CD4-positive, CD25-positive, alpha-beta regulatory T cell (primary cell): ENCODE data around the gene HS3ST4. TPM values are rescaled to one million over a fixed set of nuclear protein-coding genes. Genes with fewer than 3 reads are reported as not detected.
"Not testable (repeated sequence)": the region's sequence is repeated elsewhere in the genome, so short reads cannot be mapped to it uniquely, and the experiment has no call there.

ENCODE experiments used
- ATAC-seq, 2 donors: fragments of 150-1000 bp; cut with Tn5 transposase; one replicate each; pipeline ENCODE4 v1.10.0; 2021; ENCODE audit warnings: low read depth in 2 of 2, moderate number of reproducible peaks in 2 of 2, moderate library complexity in 1 of 2
- DNase-seq, 3 donors: peaks; one replicate each; pipeline versions ENCODE4 v3.0.0 to v3.0.0-alpha.2; 2012 to 2022; ENCODE audit warnings: mixed read lengths in 1 of 3
- H3K27ac ChIP-seq: one replicate; pipeline ENCODE4 v1.7.0; 2013; ENCODE audit warnings: mild to moderate bottlenecking, low read length; ENCODE audit not compliant: insufficient read depth, poor library complexity, severe bottlenecking
- H3K27me3 ChIP-seq: one replicate; pipeline ENCODE4 v1.7.0; 2013; ENCODE audit warnings: low read length; ENCODE audit not compliant: control insufficient read depth, insufficient read depth
- H3K36me3 ChIP-seq: one replicate; pipeline ENCODE4 v1.7.0; 2013; ENCODE audit warnings: mild to moderate bottlenecking, low read length, moderate library complexity; ENCODE audit not compliant: control insufficient read depth, insufficient read depth
- H3K4me1 ChIP-seq: 2 replicates; pipeline ENCODE4 v1.7.0; 2013; ENCODE audit warnings: mild to moderate bottlenecking, low read length; ENCODE audit not compliant: insufficient read depth, control insufficient read depth, poor library complexity, severe bottlenecking
- H3K4me3 ChIP-seq: one replicate; pipeline ENCODE4 v1.7.0; 2013; ENCODE audit warnings: low read depth, mild to moderate bottlenecking, low read length, moderate library complexity
- H3K9me3 ChIP-seq, 2 experiments: 1 replicate in 1 of 2; 2 replicates in 1 of 2; pipeline ENCODE4 v1.7.0; 2013; ENCODE audit warnings: low read length in 2 of 2, mild to moderate bottlenecking in 1 of 2, moderate library complexity in 1 of 2; ENCODE audit not compliant: control insufficient read depth in 2 of 2
- H3K27ac Mint-ChIP-seq, 3 donors: one replicate each; pipeline ENCODE4 v1.8.0; 2020 to 2022; ENCODE audit warnings: mild to moderate bottlenecking in 3 of 3, mixed read lengths in 3 of 3, moderate library complexity in 2 of 3
- H3K27me3 Mint-ChIP-seq: one replicate; pipeline ENCODE4 v1.8.0; 2022; ENCODE audit warnings: mild to moderate bottlenecking, mixed read lengths
- H3K36me3 Mint-ChIP-seq: one replicate; pipeline ENCODE4 v1.8.0; 2020; ENCODE audit warnings: mixed read lengths
- H3K4me1 Mint-ChIP-seq, 4 donors: one replicate each; pipeline ENCODE4 v1.8.0; 2020 to 2022; ENCODE audit warnings: mixed read lengths in 4 of 4, mild to moderate bottlenecking in 1 of 4
- H3K4me3 Mint-ChIP-seq, 4 donors: one replicate each; pipeline ENCODE4 v1.8.0; 2020 to 2022; ENCODE audit warnings: mild to moderate bottlenecking in 4 of 4, mixed read lengths in 4 of 4, moderate library complexity in 3 of 4
- H3K9me3 Mint-ChIP-seq, 7 donors: one replicate each; pipeline ENCODE4 v1.8.0; 2020 to 2022; ENCODE audit warnings: mixed read lengths in 7 of 7, mild to moderate bottlenecking in 3 of 7, moderate library complexity in 2 of 7
- polyA plus RNA-seq, 4 donors: library from polyadenylated mRNA; unstranded; fragments of 300-500 nt; fragmentation: Illumina TruSeq; gene quantifications; one replicate each; pipeline ENCODE4 v1.2.3, GENCODE V29; 2021
- total RNA-seq: library from RNA; stranded (reverse); gene quantifications from one replicate; pipeline ENCODE4 v1.2.3, GENCODE V29; 2022

HS3ST4 gene
- total and polyA plus RNA-seq, 5 donors from 2014 or later = not detected

- Mint-ChIP-seq H3K27me3 (no peaks in the 10 kb centered on the region), H3K4me3 (no peak overlapping the region), H3K27ac (no peak overlapping the region), H3K9me3 (peaks cover 0 to 2% (median 0%) of the 10 kb centered on the region in 7 donors), H3K4me1 (no peaks in the 10 kb centered on the region), H3K36me3 (no peaks in the 10 kb centered on the region)
- H3K9me3 ChIP-seq = no peaks in the 10 kb centered on the region
- H3K27me3 ChIP-seq = no peaks in the 10 kb centered on the region
- DNase-seq = no peak
- ATAC-seq = no peak
- no peaks in the 10 kb centered on the region for H3K4me1 ChIP-seq
- no peaks in the 10 kb centered on the region for H3K36me3 ChIP-seq
- H3K4me3 ChIP-seq = no peak overlapping the region
- no peak overlapping the region for H3K27ac ChIP-seq
These were observed 79.5 kb downstream of the HS3ST4 start for GRCh38 chr16:25771216-25771615.

GRCh38 chr16:25771812-25772568, 80.2 kb downstream of the HS3ST4 start:
- no peak overlapping the region for H3K4me3 Mint-ChIP-seq
- peaks cover 0 to 2% (median 0%) of the 10 kb centered on the region in 7 donors for H3K9me3 Mint-ChIP-seq
- H3K9me3 ChIP-seq = no peaks in the 10 kb centered on the region
- ATAC-seq = no peak
- H3K4me3 ChIP-seq = no peak overlapping the region
- no peaks in the 10 kb centered on the region for H3K36me3 ChIP-seq
- H3K27me3 ChIP-seq = no peaks in the 10 kb centered on the region
- H3K4me1 ChIP-seq = no peaks in the 10 kb centered on the region
- H3K36me3 Mint-ChIP-seq = no peaks in the 10 kb centered on the region
- no peaks in the 10 kb centered on the region for H3K4me1 Mint-ChIP-seq
- H3K27ac Mint-ChIP-seq = no peak overlapping the region
- no peak overlapping the region for H3K27ac ChIP-seq
- H3K27me3 Mint-ChIP-seq = no peaks in the 10 kb centered on the region
- no peak for DNase-seq

DNA sequence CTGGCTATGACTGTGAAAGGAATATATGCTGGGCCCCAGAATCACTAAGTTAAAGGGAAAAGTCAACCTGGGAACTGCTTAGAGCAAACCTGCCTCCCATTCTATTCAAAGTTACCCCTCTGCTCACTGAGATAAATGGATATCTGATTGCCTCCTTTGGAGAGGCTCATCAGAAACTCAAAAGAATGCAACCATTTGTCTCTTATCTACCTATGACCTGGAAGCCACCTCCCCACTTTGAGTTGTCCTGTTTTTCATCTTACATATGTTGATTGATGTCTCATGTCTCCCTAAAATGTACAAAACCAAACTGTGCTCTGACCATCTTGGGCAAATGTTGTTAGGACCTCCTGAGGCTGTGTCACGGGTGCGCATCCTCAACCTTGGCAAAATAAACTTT, 84.5 kb downstream of the HS3ST4 start:
- not testable (repeated sequence) for H3K36me3 Mint-ChIP-seq, H3K36me3 ChIP-seq, H3K27ac Mint-ChIP-seq, H3K9me3 Mint-ChIP-seq, H3K4me3 ChIP-seq, H3K27me3 ChIP-seq, ATAC-seq, H3K27ac ChIP-seq, H3K4me1 Mint-ChIP-seq, H3K4me1 ChIP-seq, H3K9me3 ChIP-seq, H3K27me3 Mint-ChIP-seq, H3K4me3 Mint-ChIP-seq, DNase-seq

DNA sequence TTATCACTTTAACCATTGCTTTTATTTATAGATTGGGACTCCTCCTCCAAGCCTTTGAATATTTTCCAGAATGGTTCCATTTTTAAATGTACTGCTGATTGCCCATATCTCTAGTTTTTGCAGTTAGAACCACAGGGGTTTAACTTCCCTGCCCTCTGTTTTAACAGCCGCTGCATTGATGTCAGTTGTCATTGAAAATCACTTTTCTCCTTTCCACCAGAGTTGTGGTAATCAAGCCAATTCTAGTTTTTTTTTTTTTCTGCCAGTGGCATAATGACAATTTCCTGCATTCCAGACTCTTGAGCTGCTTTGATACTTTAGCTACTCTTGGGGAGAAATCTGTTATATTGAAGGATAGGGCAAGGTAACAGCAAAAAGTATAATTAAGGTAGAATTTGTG, 91.5 kb downstream of the HS3ST4 start:
- Histone ChIP-seq H3K27ac (no peak overlapping the region), H3K36me3 (no peaks in the 10 kb centered on the region), H3K27me3 (no peaks in the 10 kb centered on the region), H3K4me1 (no peaks in the 10 kb centered on the region), H3K4me3 (no peak overlapping the region), H3K9me3 (no peaks in the 10 kb centered on the region)
- H3K27ac Mint-ChIP-seq = no peak overlapping the region
- peaks cover 0 to 11% (median 0%) of the 10 kb centered on the region in 7 donors for H3K9me3 Mint-ChIP-seq
- DNase-seq = no peak
- no peak for ATAC-seq
- no peaks in the 10 kb centered on the region for H3K4me1 Mint-ChIP-seq
- no peaks in the 10 kb centered on the region for H3K27me3 Mint-ChIP-seq
- no peak overlapping the region for H3K4me3 Mint-ChIP-seq
- H3K36me3 Mint-ChIP-seq = no peaks in the 10 kb centered on the region

DNA sequence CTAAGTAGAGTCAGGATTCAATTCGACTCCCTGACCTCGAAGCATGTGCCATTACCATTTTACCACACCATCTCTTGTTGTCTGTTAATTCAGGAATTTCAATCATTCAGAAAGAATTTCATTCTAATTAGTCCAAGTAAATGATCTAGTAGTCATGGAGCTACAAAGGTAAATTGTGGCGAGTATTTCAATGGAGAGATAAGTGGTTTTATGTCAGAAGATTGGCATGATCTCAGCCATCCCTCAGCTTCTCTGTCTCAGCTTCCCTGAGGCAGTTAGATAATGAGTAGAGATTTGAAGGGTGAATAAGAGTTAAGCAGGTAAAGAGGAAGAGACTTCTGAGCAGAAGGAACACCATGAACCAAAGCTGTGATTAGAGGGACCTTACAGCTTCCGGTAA, 93.6 kb downstream of the HS3ST4 start:
- H3K27me3 ChIP-seq = no peaks in the 10 kb centered on the region
- DNase-seq (no peak), ATAC-seq (no peak)
- no peaks in the 10 kb centered on the region for H3K4me1 Mint-ChIP-seq
- H3K4me3 ChIP-seq = no peak overlapping the region
- H3K9me3 Mint-ChIP-seq = peaks cover 0 to 10% (median 0%) of the 10 kb centered on the region in 7 donors
- no peaks in the 10 kb centered on the region for H3K9me3 ChIP-seq
- no peaks in the 10 kb centered on the region for H3K27me3 Mint-ChIP-seq
- no peak overlapping the region for H3K27ac ChIP-seq
- no peaks in the 10 kb centered on the region for H3K4me1 ChIP-seq
- H3K36me3 Mint-ChIP-seq = no peaks in the 10 kb centered on the region
- no peak overlapping the region for H3K4me3 Mint-ChIP-seq
- no peak overlapping the region for H3K27ac Mint-ChIP-seq
- no peaks in the 10 kb centered on the region for H3K36me3 ChIP-seq

- Histone ChIP-seq H3K9me3 (no peaks in the 10 kb centered on the region), H3K27ac (no peak overlapping the region), H3K36me3 (no peaks in the 10 kb centered on the region), H3K27me3 (no peaks in the 10 kb centered on the region), H3K4me1 (no peaks in the 10 kb centered on the region), H3K4me3 (no peak overlapping the region)
- no peak overlapping the region for H3K4me3 Mint-ChIP-seq
- H3K27me3 Mint-ChIP-seq = no peaks in the 10 kb centered on the region
- no peaks in the 10 kb centered on the region for H3K4me1 Mint-ChIP-seq
- no peak for ATAC-seq
- peaks cover 0 to 11% (median 0%) of the 10 kb centered on the region in 7 donors for H3K9me3 Mint-ChIP-seq
- H3K36me3 Mint-ChIP-seq = no peaks in the 10 kb centered on the region
- DNase-seq = no peak
- no peak overlapping the region for H3K27ac Mint-ChIP-seq
These were observed 95.0 kb downstream of the HS3ST4 start for GRCh38 chr16:25786748-25787147.

- no peak overlapping the region for H3K4me3 ChIP-seq
- Mint-ChIP-seq H3K4me1 (no peaks in the 10 kb centered on the region), H3K27ac (no peak overlapping the region), H3K9me3 (peaks cover 0 to 8% (median 0%) of the 10 kb centered on the region in 7 donors), H3K36me3 (no peaks in the 10 kb centered on the region), H3K27me3 (no peaks in the 10 kb centered on the region), H3K4me3 (no peak overlapping the region)
- no peak for ATAC-seq
- no peaks in the 10 kb centered on the region for H3K27me3 ChIP-seq
- no peak for DNase-seq
- H3K9me3 ChIP-seq = no peaks in the 10 kb centered on the region
- no peaks in the 10 kb centered on the region for H3K36me3 ChIP-seq
- no peaks in the 10 kb centered on the region for H3K4me1 ChIP-seq
- no peak overlapping the region for H3K27ac ChIP-seq
These were observed 96.9 kb downstream of the HS3ST4 start for GRCh38 chr16:25788637-25789036.

DNA sequence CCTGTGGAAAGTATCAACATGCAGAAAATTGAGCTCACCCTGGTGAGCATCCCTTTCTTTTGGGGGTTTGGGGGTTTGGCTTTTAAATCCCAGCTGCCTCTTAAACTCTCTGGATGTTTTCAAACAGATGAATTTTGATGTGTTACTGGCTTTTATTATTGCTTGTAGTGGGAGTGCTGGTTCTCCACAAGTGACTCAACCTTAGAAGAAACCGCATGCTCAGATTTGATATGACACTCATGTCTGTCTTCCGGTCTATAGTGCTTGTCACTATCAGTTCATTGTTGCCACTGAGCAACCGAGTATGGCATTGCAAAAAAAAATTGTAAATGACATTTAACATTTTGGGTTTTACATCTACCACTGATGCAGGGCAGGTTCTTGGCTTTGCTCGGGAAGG, 104.5 kb downstream of the HS3ST4 start:
- Histone ChIP-seq H3K9me3 (no peaks in the 10 kb centered on the region), H3K4me3 (no peak overlapping the region), H3K36me3 (no peaks in the 10 kb centered on the region), H3K4me1 (no peaks in the 10 kb centered on the region), H3K27me3 (no peaks in the 10 kb centered on the region), H3K27ac (no peak overlapping the region)
- H3K4me3 Mint-ChIP-seq = no peak overlapping the region
- H3K27me3 Mint-ChIP-seq = peaks cover 26% of the 10 kb centered on the region
- H3K36me3 Mint-ChIP-seq = no peaks in the 10 kb centered on the region
- H3K4me1 Mint-ChIP-seq = no peaks in the 10 kb centered on the region
- no peak for ATAC-seq
- no peak for DNase-seq
- H3K27ac Mint-ChIP-seq = no peak overlapping the region
- peaks cover 0 to 4% (median 2%) of the 10 kb centered on the region in 7 donors for H3K9me3 Mint-ChIP-seq
